ENCODE data around the gene OR2T4.

Gene OR2T4

DNA sequence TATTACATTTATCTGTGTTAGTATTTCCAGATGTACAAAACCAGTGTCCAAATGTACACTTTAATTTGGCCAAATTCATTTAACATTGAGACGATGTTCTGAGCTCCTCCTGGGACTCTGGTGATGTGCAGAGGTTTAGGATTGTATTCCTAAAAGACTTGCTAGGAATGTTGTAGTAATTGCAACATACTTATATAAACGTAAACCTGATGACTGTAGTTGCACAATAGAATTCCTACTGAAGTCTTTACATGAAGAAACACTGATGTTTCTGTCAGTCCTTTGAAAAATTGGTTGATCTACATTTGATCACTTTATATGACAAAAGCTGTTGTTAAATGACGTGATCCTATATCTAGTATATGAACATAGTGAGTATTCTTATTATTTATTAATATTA is 18.0 kb upstream of the OR2T4 start:
- H4K20me1 ChIP-seq (ENCODE audit: low read depth, low read length), result no peaks in the 10 kb centered on the region
- no peaks in the 10 kb centered on the region for H3K79me2 ChIP-seq (ENCODE audit: insufficient read depth, low read length)
- H3K4me2 ChIP-seq (ENCODE audit: low read depth, low read length, poor library complexity, severe bottlenecking), result no peak overlapping the region
- no peak overlapping the region for H3K9ac ChIP-seq (ENCODE audit: low read length)
- H3K4me3 ChIP-seq (ENCODE audit: insufficient read depth, low read length, poor library complexity, severe bottlenecking), result no peak overlapping the region
- no peak overlapping the region for H3K27ac ChIP-seq (ENCODE audit: low read depth, low read length)
- H3K36me3 ChIP-seq (ENCODE audit: low read length), result no peaks in the 10 kb centered on the region
- TF ChIP-seq EZH2phosphoT487 (conservative IDR thresholded peaks at IDR 0.05; ENCODE audit: low read length), result no peak
- TF ChIP-seq, protein P1, sequence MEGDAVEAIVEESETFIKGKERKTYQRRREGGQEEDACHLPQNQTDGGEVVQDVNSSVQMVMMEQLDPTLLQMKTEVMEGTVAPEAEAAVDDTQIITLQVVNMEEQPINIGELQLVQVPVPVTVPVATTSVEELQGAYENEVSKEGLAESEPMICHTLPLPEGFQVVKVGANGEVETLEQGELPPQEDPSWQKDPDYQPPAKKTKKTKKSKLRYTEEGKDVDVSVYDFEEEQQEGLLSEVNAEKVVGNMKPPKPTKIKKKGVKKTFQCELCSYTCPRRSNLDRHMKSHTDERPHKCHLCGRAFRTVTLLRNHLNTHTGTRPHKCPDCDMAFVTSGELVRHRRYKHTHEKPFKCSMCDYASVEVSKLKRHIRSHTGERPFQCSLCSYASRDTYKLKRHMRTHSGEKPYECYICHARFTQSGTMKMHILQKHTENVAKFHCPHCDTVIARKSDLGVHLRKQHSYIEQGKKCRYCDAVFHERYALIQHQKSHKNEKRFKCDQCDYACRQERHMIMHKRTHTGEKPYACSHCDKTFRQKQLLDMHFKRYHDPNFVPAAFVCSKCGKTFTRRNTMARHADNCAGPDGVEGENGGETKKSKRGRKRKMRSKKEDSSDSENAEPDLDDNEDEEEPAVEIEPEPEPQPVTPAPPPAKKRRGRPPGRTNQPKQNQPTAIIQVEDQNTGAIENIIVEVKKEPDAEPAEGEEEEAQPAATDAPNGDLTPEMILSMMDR (IDR thresholded peaks at IDR 0.05; ENCODE audit: insufficient read depth, low read length, poor library complexity, severe bottlenecking), result no peak
- no peak overlapping the region for H2AFZ ChIP-seq (ENCODE audit: low read depth, low read length, severe bottlenecking)
- no peaks in the 10 kb centered on the region for H3K9me2 ChIP-seq (replicated peaks; ENCODE audit: insufficient read depth, low read length)
- H3K9me3 ChIP-seq (ENCODE audit: insufficient read depth, low read length), result no peaks in the 10 kb centered on the region
- no peaks in the 10 kb centered on the region for H3K27me3 ChIP-seq (ENCODE audit: low read length)
- H3F3A ChIP-seq (ENCODE audit: insufficient read depth), result no peaks in the 10 kb centered on the region

DNA sequence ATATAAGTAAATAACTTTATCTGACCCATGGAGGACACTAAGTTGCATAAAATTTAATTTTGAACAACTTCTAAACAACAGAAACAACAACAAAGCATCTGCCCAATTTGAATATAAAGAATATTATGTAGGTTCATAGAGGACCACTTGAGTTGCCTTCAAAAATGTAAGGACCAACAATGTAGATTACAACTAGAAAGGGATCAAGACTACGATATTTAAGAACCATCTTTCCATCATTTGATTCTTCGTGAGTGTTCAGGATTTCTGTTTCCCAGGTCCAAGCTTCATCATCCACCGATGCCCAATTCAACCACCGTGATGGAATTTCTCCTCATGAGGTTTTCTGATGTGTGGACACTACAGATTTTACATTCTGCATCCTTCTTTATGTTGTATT is 13.0 kb upstream of the OR2T4 start, which contains the start of gene OR14C36:
OR14C36 (plus strand) TSS at position 301 of the 400 bp plus-strand sequence; CDS start at position 301, 0 bp downstream.
- Histone ChIP-seq H3F3A (ENCODE audit: insufficient read depth) (no peaks in the 10 kb centered on the region), H3K4me3 (ENCODE audit: insufficient read depth, low read length, poor library complexity, severe bottlenecking) (no peak within 1 kb of the TSS), H4K20me1 (ENCODE audit: low read depth, low read length) (no peaks in the 10 kb centered on the region), H3K36me3 (ENCODE audit: low read length) (no peaks in the 10 kb centered on the region), H3K9me3 (ENCODE audit: insufficient read depth, low read length) (no peaks in the 10 kb centered on the region), H3K4me2 (ENCODE audit: low read depth, low read length, poor library complexity, severe bottlenecking) (no peak within 1 kb of the TSS), H2AFZ (ENCODE audit: low read depth, low read length, severe bottlenecking) (no peak within 1 kb of the TSS), H3K9ac (ENCODE audit: low read length) (no peak within 1 kb of the TSS), H3K27me3 (ENCODE audit: low read length) (no peaks in the 10 kb centered on the region), H3K79me2 (ENCODE audit: insufficient read depth, low read length) (no peaks in the 10 kb centered on the region), H3K9me2 (replicated peaks; ENCODE audit: insufficient read depth, low read length) (no peaks in the 10 kb centered on the region), H3K27ac (ENCODE audit: low read depth, low read length) (no peak within 1 kb of the TSS)
- TF ChIP-seq, protein P1 (IDR thresholded peaks at IDR 0.05; ENCODE audit: insufficient read depth, low read length, poor library complexity, severe bottlenecking), result no peak
- TF ChIP-seq EZH2phosphoT487 (conservative IDR thresholded peaks at IDR 0.05; ENCODE audit: low read length), result no peak

DNA sequence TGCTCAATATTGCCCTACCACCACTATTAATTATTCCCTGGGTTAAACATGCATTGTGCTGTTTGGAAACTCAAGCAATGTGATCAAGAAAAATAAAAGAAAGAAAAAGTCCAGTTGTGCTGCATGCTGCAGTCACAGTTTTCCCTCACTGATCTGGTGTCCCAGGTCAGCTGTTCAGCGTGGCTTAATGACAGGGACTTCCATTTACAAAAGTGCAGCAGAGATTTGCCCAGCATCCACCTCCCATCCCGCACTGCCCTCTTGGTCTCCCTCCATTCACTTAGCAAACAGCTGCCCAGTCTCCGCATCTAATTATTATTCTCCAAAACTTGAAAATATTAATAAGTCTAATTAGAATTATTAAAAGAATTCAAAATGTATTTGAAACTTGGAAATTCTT is 2.0 kb upstream of the OR2T4 start:
- H2AFZ ChIP-seq (ENCODE audit: low read depth, low read length, severe bottlenecking), result no peak overlapping the region
- no peaks in the 10 kb centered on the region for H3K9me2 ChIP-seq (replicated peaks; ENCODE audit: insufficient read depth, low read length)
- H3K27me3 ChIP-seq (ENCODE audit: low read length), result no peaks in the 10 kb centered on the region
- TF ChIP-seq, protein P1 (IDR thresholded peaks at IDR 0.05; ENCODE audit: insufficient read depth, low read length, poor library complexity, severe bottlenecking), result no peak
- no peak for TF ChIP-seq EZH2phosphoT487 (conservative IDR thresholded peaks at IDR 0.05; ENCODE audit: low read length)
- H3K79me2 ChIP-seq (ENCODE audit: insufficient read depth, low read length), result no peaks in the 10 kb centered on the region
- H4K20me1 ChIP-seq (ENCODE audit: low read depth, low read length), result no peaks in the 10 kb centered on the region
- no peaks in the 10 kb centered on the region for H3F3A ChIP-seq (ENCODE audit: insufficient read depth)
- H3K4me3 ChIP-seq (ENCODE audit: insufficient read depth, low read length, poor library complexity, severe bottlenecking), result no peak overlapping the region
- no peaks in the 10 kb centered on the region for H3K9me3 ChIP-seq (ENCODE audit: insufficient read depth, low read length)
- no peak overlapping the region for H3K27ac ChIP-seq (ENCODE audit: low read depth, low read length)
- H3K4me2 ChIP-seq (ENCODE audit: low read depth, low read length, poor library complexity, severe bottlenecking), result no peak overlapping the region
- H3K36me3 ChIP-seq (ENCODE audit: low read length), result no peaks in the 10 kb centered on the region
- no peak overlapping the region for H3K9ac ChIP-seq (ENCODE audit: low read length)
